ENCODE results near the gene CIT. TPM values are rescaled to one million over a fixed set of nuclear protein-coding genes. Genes with fewer than 3 reads are reported as not detected.
"Not testable (repeated sequence)": the region's sequence is repeated elsewhere in the genome, so short reads cannot be mapped to it uniquely, and the experiment has no call there.

Gene CIT
- total RNA-seq, 1 donor from 2014 or later, result 36.6 TPM

GRCh38 chr12:119715268-119715620 is 161.9 kb downstream of the CIT start:
- peaks cover 39% of the 10 kb centered on the region for H3K36me3 Mint-ChIP-seq (ENCODE audit: low read depth)

GRCh38 chr12:119714614-119715267 is 162.4 kb downstream of the CIT start:
- H3K4me1 Mint-ChIP-seq (ENCODE audit: low read depth), result no peaks in the 10 kb centered on the region
- no peak overlapping the region for H3K4me3 Mint-ChIP-seq
- peaks cover 41% of the 10 kb centered on the region for H3K36me3 Mint-ChIP-seq (ENCODE audit: low read depth)
- H3K27ac Mint-ChIP-seq, result no peak overlapping the region
- no peak for DNase-seq (ENCODE audit: low spot score)
- no peaks in the 10 kb centered on the region for H3K27me3 Mint-ChIP-seq (ENCODE audit: insufficient read depth)
- no peaks in the 10 kb centered on the region for H3K9me3 Mint-ChIP-seq
- intact Hi-C loops (cut with micrococcal nuclease), result no loop called here

More at GRCh38 chr12:119715268-119715620, 161.9 kb downstream of the CIT start:
- Mint-ChIP-seq H3K4me3 (no peak overlapping the region), H3K27me3 (ENCODE audit: insufficient read depth) (no peaks in the 10 kb centered on the region), H3K27ac (no peak overlapping the region), H3K9me3 (no peaks in the 10 kb centered on the region), H3K4me1 (ENCODE audit: low read depth) (no peaks in the 10 kb centered on the region)
- no peak for DNase-seq (ENCODE audit: low spot score)
- intact Hi-C loops (cut with micrococcal nuclease), result no loop called here

GRCh38 chr12:119713551-119714031 is 163.5 kb downstream of the CIT start:
- Mint-ChIP-seq H3K27me3 (ENCODE audit: insufficient read depth) (no peaks in the 10 kb centered on the region), H3K4me3 (no peak overlapping the region), H3K9me3 (no peaks in the 10 kb centered on the region), H3K27ac (no peak overlapping the region), H3K4me1 (ENCODE audit: low read depth) (no peaks in the 10 kb centered on the region), H3K36me3 (ENCODE audit: low read depth) (peaks cover 45% of the 10 kb centered on the region)
- intact Hi-C loops (cut with micrococcal nuclease), result no loop called here
- no peak for DNase-seq (ENCODE audit: low spot score)

- peaks cover 43% of the 10 kb centered on the region for H3K36me3 Mint-ChIP-seq (ENCODE audit: low read depth)
- DNase-seq (ENCODE audit: low spot score), result no peak
- H3K9me3 Mint-ChIP-seq, result no peaks in the 10 kb centered on the region
- no peaks in the 10 kb centered on the region for H3K27me3 Mint-ChIP-seq (ENCODE audit: insufficient read depth)
- no peaks in the 10 kb centered on the region for H3K4me1 Mint-ChIP-seq (ENCODE audit: low read depth)
- intact Hi-C loops (cut with micrococcal nuclease), result no loop called here
- no peak overlapping the region for H3K27ac Mint-ChIP-seq
- H3K4me3 Mint-ChIP-seq, result no peak overlapping the region
Observed at GRCh38 chr12:119712721-119713120, 164.4 kb downstream of the CIT start.

- DNase-seq (ENCODE audit: low spot score), result no peak
- no peaks in the 10 kb centered on the region for H3K4me1 Mint-ChIP-seq (ENCODE audit: low read depth)
- intact Hi-C loops (cut with micrococcal nuclease), result no loop called here
- H3K36me3 Mint-ChIP-seq (ENCODE audit: low read depth), result peaks cover 47% of the 10 kb centered on the region
- no peak overlapping the region for H3K4me3 Mint-ChIP-seq
- no peak overlapping the region for H3K27ac Mint-ChIP-seq
- no peaks in the 10 kb centered on the region for H3K27me3 Mint-ChIP-seq (ENCODE audit: insufficient read depth)
- no peaks in the 10 kb centered on the region for H3K9me3 Mint-ChIP-seq
Observed at GRCh38 chr12:119711693-119712092, 165.4 kb downstream of the CIT start.

- no peaks in the 10 kb centered on the region for H3K4me1 Mint-ChIP-seq (ENCODE audit: low read depth)
- no peak for DNase-seq (ENCODE audit: low spot score)
- H3K27ac Mint-ChIP-seq, result no peak overlapping the region
- peaks cover 45% of the 10 kb centered on the region for H3K36me3 Mint-ChIP-seq (ENCODE audit: low read depth)
- no peak overlapping the region for H3K4me3 Mint-ChIP-seq
- intact Hi-C loops (cut with micrococcal nuclease), result no loop called here
- H3K27me3 Mint-ChIP-seq (ENCODE audit: insufficient read depth), result no peaks in the 10 kb centered on the region
- no peaks in the 10 kb centered on the region for H3K9me3 Mint-ChIP-seq
Observed at GRCh38 chr12:119710965-119711551, 166.1 kb downstream of the CIT start.

GRCh38 chr12:119710374-119710964 is 166.7 kb downstream of the CIT start:
- no peak overlapping the region for H3K4me3 Mint-ChIP-seq
- no peaks in the 10 kb centered on the region for H3K4me1 Mint-ChIP-seq (ENCODE audit: low read depth)
- H3K36me3 Mint-ChIP-seq (ENCODE audit: low read depth), result peaks cover 42% of the 10 kb centered on the region
- intact Hi-C loops (cut with micrococcal nuclease), result no loop called here
- no peak overlapping the region for H3K27ac Mint-ChIP-seq
- DNase-seq (ENCODE audit: low spot score), result no peak
- no peaks in the 10 kb centered on the region for H3K27me3 Mint-ChIP-seq (ENCODE audit: insufficient read depth)
- H3K9me3 Mint-ChIP-seq, result no peaks in the 10 kb centered on the region

GRCh38 chr12:119706427-119706826 is 170.7 kb downstream of the CIT start:
- H3K9me3 Mint-ChIP-seq; H3K4me1 Mint-ChIP-seq (ENCODE audit: low read depth); H3K27me3 Mint-ChIP-seq (ENCODE audit: insufficient read depth); DNase-seq (ENCODE audit: low spot score); H3K4me3 Mint-ChIP-seq; H3K27ac Mint-ChIP-seq; intact Hi-C loops (cut with micrococcal nuclease): not testable (repeated sequence)
- H3K36me3 Mint-ChIP-seq (ENCODE audit: low read depth), result peaks cover 37% of the 10 kb centered on the region

GRCh38 chr12:119705182-119705581 is 171.9 kb downstream of the CIT start:
- Mint-ChIP-seq H3K36me3 (ENCODE audit: low read depth) (peaks cover 35% of the 10 kb centered on the region), H3K4me3 (no peak overlapping the region), H3K27me3 (ENCODE audit: insufficient read depth) (no peaks in the 10 kb centered on the region), H3K27ac (no peak overlapping the region), H3K4me1 (ENCODE audit: low read depth) (no peaks in the 10 kb centered on the region), H3K9me3 (no peaks in the 10 kb centered on the region)
- intact Hi-C loops (cut with micrococcal nuclease), result no loop called here
- no peak for DNase-seq (ENCODE audit: low spot score)

- H3K9me3 Mint-ChIP-seq, result no peaks in the 10 kb centered on the region
- H3K27ac Mint-ChIP-seq, result no peak overlapping the region
- H3K4me1 Mint-ChIP-seq (ENCODE audit: low read depth), result no peaks in the 10 kb centered on the region
- H3K27me3 Mint-ChIP-seq (ENCODE audit: insufficient read depth), result no peaks in the 10 kb centered on the region
- no peak overlapping the region for H3K4me3 Mint-ChIP-seq
- H3K36me3 Mint-ChIP-seq (ENCODE audit: low read depth), result peaks cover 29% of the 10 kb centered on the region
- intact Hi-C loops (cut with micrococcal nuclease), result no loop called here
- DNase-seq (ENCODE audit: low spot score), result no peak
Observed at GRCh38 chr12:119704065-119704747, 172.9 kb downstream of the CIT start.

- intact Hi-C loops (cut with micrococcal nuclease), result no loop called here
Observed at GRCh38 chr12:119700078-119700477, 177.0 kb downstream of the CIT start.

GRCh38 chr12:119699199-119699760 is 177.8 kb downstream of the CIT start:
- Mint-ChIP-seq H3K4me3 (no peak overlapping the region), H3K27me3 (ENCODE audit: insufficient read depth) (no peaks in the 10 kb centered on the region), H3K9me3 (no peaks in the 10 kb centered on the region), H3K4me1 (ENCODE audit: low read depth) (no peaks in the 10 kb centered on the region), H3K36me3 (ENCODE audit: low read depth) (peaks cover 13% of the 10 kb centered on the region), H3K27ac (no peak overlapping the region)
- intact Hi-C loops (cut with micrococcal nuclease), result no loop called here
- DNase-seq (ENCODE audit: low spot score), result no peak

More at GRCh38 chr12:119700078-119700477, 177.0 kb downstream of the CIT start:
- no peak for DNase-seq (ENCODE audit: low spot score)
- no peak overlapping the region for H3K27ac Mint-ChIP-seq
- H3K27me3 Mint-ChIP-seq (ENCODE audit: insufficient read depth), result no peaks in the 10 kb centered on the region
- H3K4me3 Mint-ChIP-seq, result no peak overlapping the region
- H3K36me3 Mint-ChIP-seq (ENCODE audit: low read depth), result peaks cover 13% of the 10 kb centered on the region
- H3K9me3 Mint-ChIP-seq, result no peaks in the 10 kb centered on the region
- H3K4me1 Mint-ChIP-seq (ENCODE audit: low read depth), result no peaks in the 10 kb centered on the region

- no peak overlapping the region for H3K4me3 Mint-ChIP-seq
- no peaks in the 10 kb centered on the region for H3K9me3 Mint-ChIP-seq
- no peak for DNase-seq (ENCODE audit: low spot score)
- no peaks in the 10 kb centered on the region for H3K27me3 Mint-ChIP-seq (ENCODE audit: insufficient read depth)
- intact Hi-C loops (cut with micrococcal nuclease), result no loop called here
- no peaks in the 10 kb centered on the region for H3K4me1 Mint-ChIP-seq (ENCODE audit: low read depth)
- no peak overlapping the region for H3K27ac Mint-ChIP-seq
- H3K36me3 Mint-ChIP-seq (ENCODE audit: low read depth), result peaks cover 10% of the 10 kb centered on the region
Observed at GRCh38 chr12:119696943-119697342, 180.2 kb downstream of the CIT start.

Data from activated T-helper 1 cell treated with anti-CD3 and anti-CD28 coated beads, Interleukin-12 subunit alpha, Interleukin-12 subunit beta, Interleukin-2, Interleukin-4 antibody, amounts not matched to agents 30 ng/mL and 10 ng/mL and 1 ng/mL, durations not matched to agents 14 hours and 24 hours and 36 hours (primary cell).